Omental fat pad (tissue), 4 donors: ENCODE measurements around the gene SND1. TPM values are rescaled to one million over a fixed set of nuclear protein-coding genes. Genes with fewer than 3 reads are reported as not detected.

Experiments used
- ATAC-seq: fragments of 150-250 bp; one replicate; pipeline ENCODE4 v1.9.1; 2016; ENCODE audit warnings: mild to moderate bottlenecking, moderate library complexity; ENCODE audit not compliant: low FRiP score
- DNase-seq: peaks from one replicate; pipeline ENCODE4 v3.0.0-alpha.2; 2019; ENCODE audit warnings: low spot score
- CTCF ChIP-seq, 3 donors: fragments of 450-650 bp; IDR thresholded peaks; one replicate each; pipeline ENCODE4 v1.5.1; 2016 to 2017; ENCODE audit warnings: antibody characterized with exemption in 3 of 3, mild to moderate bottlenecking in 3 of 3, moderate library complexity in 2 of 3
- total RNA-seq, 4 donors: library from RNA; depleted of rRNA; stranded (reverse); fragments of >200 nt; gene quantifications; one replicate each; pipeline ENCODE4 v1.1.0, GENCODE V29; 2016

SND1 gene
- total RNA-seq, 4 donors from 2014 or later = 90.8 to 140 (median 125) TPM

GRCh38 chr7:127761196-127761595 is 109.2 kb downstream of the SND1 start:
- no peak for TF ChIP-seq CTCF (IDR thresholded peaks at IDR 0.05)
- no peak for DNase-seq
- no peak for ATAC-seq

- no peak for ATAC-seq
- DNase-seq = no peak
These were observed 112.7 kb downstream of the SND1 start for GRCh38 chr7:127764681-127765080.

GRCh38 chr7:127765150-127765549 is 113.2 kb downstream of the SND1 start:
- ATAC-seq (no peak), DNase-seq (no peak)
- TF ChIP-seq CTCF (IDR thresholded peaks at IDR 0.05) = no peak

More at GRCh38 chr7:127764681-127765080, 112.7 kb downstream of the SND1 start:
- TF ChIP-seq CTCF (IDR thresholded peaks at IDR 0.05) = no peak

- TF ChIP-seq CTCF (IDR thresholded peaks at IDR 0.05) = no peak
- DNase-seq = no peak
- ATAC-seq = no peak
These were observed 115.0 kb downstream of the SND1 start for GRCh38 chr7:127766831-127767459.

GRCh38 chr7:127768241-127768640 is 116.2 kb downstream of the SND1 start:
- no peak for DNase-seq
- no peak for ATAC-seq
- TF ChIP-seq CTCF (IDR thresholded peaks at IDR 0.05) = no peak

GRCh38 chr7:127769137-127769536 is 117.1 kb downstream of the SND1 start:
- DNase-seq (no peak), ATAC-seq (no peak)

More at GRCh38 chr7:127769137-127769536, 117.1 kb downstream of the SND1 start:
- TF ChIP-seq CTCF (IDR thresholded peaks at IDR 0.05) = no peak
